HG03378 (cell line): ENCODE data around the gene CCN6.
"Not testable (repeated sequence)": the region's sequence is repeated elsewhere in the genome, so short reads cannot be mapped to it uniquely, and the experiment has no call there.

ENCODE experiments used
- ATAC-seq: cut with Tn5 transposase; IDR thresholded peaks from one replicate; pipeline ENCODE4 v1.9.1; 2021; ENCODE audit warnings: mild to moderate bottlenecking, moderate library complexity; ENCODE audit not compliant: unreplicated experiment

CCN6 gene

DNA sequence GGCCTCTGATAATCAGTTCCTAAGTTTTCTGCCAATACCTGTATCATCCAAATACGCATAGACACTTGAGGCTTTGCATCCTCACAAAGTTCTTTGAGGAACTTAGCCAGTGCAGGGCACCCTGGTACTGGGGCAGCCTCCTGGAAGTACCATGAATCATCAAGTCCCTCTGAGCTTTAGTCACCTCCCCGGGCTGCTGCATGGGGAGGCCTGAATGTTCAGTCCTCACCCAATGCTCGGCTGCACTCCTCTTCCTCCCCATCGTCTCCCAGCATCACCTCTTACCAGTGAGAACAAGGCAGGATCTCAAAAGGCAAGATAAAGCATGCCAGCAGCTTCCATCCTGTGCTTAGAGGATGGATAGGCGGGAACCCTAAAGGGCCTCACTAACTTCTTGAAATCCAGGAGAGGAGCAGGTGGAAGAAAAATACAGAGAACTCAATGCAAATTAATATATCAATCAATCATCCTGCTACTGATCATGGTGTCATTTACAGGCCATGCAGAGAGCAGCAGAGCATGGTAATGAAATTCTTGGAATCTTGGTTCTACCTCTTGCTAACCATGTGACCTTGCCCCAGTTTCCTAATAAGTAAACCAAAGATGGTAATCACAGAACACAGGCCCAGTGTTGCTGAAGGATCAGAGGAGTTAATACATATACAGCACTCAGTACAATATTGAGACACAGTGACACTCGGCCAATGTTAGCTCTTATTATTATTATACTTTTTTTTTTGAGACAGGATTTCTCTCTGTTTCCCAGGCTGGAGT lies 4.7 kb upstream of the CCN6 start:
- no peak for ATAC-seq

DNA sequence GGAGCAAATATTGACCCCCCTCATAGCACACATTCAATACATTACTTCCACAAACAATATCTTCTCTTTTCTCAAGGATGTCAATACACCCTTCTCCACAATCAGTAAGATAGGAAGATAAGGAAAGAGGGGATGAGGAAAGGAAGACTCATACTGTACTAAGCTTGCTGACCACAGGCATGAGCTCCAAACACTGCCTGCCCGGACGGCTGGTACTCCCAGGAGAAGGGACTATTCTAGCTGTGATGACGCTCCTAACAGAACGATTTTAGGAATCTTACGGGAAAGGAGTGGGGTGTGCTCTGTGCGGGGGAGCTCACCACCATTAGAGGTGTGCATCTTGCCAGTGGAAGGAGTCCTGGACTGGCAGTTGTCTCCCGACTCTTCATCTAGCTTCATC lies 3.9 kb upstream of the CCN6 start:
- no peak for ATAC-seq

DNA sequence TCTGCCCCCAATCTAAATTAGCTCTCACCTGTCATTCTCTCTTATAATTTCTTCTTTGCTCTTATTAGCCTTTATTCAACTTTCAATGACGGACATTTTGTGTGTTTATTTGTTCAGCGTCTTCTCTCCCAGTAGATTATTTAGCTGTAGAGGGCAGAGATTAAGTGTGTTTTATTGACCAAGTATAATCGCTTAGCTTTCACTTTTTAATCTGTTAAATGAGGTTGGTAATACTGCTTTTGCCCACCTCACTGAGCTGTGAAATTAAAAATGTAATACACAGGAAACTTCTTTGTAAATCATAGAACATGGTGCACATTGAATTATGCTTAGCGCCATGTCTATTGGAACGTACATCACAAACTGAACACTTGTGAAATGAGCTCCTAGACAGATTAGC lies 3.5 kb upstream of the CCN6 start:
- no peak for ATAC-seq

DNA sequence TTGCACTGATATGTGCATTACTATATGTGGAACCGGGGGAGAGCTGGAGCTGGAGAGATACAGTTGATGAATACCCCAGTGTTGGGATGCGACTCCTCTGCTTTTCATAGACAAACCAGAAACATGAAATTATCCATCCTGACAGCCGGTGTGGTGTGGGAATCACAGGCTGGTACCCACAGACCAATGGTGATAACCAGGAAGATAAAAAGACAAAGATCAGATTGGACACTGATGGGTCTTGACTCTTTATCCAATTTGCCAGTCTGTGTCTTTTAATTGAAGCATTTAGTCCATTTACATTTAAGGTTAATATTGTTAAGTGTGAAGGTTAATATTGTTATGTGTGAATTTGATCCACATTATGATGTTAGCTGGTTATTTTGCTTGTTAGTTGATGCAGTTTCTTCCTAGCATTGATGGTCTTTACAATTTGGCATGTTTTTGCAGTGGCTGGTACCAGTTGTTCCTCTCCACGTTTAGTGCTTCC lies 2.6 kb upstream of the CCN6 start:
- not testable (repeated sequence) for ATAC-seq

DNA sequence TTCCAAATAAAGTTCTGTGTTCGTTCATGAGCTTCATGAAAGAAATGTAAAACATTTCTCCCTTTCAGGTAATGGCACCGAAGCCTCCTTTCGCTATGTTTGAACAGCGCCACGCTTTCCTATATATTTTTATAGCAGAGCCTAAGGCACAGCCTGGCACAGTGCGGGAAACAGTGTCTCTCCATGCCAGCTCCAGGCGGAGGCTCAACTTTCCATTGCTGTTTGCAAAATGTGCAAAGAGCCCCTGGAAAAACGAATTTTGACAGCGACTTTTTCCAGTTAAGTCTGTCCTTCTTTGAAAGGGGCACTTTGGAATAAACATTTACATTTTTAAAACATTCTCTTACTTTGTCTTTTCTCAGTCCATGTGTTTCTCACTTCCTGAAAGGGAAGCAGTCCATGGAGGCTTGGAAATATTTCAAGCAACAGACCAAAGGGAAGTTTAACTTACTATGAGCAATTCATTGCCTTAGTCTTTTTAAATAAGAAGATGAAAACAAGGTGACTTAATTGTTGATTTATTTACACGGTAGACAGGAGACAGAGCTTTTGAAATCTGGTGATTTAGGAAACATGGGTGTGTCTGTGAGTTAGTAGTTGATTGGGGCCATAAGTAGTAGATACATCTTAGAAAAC lies 769 bp downstream of the CCN6 start:
- ATAC-seq: no peak

DNA sequence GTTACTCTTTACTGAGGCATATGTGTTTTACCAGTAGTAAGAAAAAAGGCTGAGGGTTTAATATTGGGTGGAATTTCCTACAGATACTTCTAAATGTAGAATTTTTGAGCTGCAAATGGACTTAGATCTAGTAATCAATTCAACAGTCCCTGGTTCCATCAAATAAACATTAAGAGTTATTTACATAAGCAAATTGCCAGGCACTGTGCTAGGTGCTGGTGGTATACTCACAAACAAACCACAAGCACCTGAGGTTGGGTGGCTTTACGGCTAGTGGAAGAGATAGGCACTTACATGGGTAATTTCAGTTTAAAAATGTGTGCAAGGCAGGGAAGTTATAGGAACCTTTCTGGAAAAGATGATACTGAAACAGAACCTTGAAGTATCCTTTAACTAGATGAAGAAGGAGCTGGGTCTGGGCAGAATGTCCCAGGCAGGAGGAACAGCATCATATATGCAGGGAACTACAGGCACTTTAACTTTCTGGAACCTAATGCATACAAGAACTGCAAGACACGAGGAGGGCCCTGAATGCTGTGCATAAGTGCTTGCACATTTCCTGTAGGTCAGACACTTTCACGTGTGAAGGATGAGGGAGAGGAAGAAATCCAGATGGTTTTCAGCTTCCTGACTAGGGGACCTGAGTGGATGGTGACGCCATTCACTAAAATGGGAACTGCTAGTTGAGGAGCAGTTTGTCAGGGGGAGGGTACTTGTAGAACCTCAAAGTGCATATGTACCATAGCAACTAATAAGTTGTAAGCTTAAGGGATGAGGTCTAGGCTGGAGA lies 4.5 kb downstream of the CCN6 start:
- ATAC-seq: no peak

DNA sequence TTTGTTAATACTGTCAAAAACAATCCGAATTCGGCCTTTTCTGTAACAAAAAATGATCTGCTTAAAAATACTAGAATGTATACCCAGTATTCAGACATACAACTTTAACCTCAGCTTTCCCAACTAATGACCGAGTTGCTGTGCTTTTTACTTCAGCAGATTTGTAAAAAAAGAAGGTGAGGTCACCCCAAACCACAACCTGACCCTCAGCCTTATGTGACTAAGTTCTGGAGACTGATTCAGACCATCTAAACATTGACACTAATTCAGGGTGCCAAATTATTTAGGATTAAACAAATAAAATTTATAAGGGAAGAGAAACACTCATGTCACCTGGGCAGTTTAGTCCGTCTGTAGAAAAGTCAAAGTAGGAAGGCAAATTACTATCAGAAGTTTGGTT lies 7.7 kb downstream of the CCN6 start:
- no peak for ATAC-seq

DNA sequence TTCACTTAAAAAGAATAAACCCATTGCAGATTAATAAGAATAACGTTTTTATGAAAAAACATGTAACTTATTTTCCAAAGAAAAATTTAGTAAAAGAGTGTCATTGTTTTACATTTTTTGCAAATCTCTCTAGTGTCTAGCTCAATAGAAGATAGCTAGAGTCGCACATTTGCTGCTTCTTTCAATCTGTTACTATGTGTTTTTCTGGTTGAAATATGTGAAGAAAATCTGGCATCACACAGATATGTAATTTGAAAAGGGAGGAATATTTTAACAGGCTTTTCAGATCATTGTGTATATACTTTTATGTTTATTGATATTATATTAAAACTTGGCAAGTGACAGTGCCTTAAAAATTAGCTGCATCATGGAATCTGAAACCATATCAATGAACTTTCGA lies 9.1 kb downstream of the CCN6 start:
- no peak for ATAC-seq

DNA sequence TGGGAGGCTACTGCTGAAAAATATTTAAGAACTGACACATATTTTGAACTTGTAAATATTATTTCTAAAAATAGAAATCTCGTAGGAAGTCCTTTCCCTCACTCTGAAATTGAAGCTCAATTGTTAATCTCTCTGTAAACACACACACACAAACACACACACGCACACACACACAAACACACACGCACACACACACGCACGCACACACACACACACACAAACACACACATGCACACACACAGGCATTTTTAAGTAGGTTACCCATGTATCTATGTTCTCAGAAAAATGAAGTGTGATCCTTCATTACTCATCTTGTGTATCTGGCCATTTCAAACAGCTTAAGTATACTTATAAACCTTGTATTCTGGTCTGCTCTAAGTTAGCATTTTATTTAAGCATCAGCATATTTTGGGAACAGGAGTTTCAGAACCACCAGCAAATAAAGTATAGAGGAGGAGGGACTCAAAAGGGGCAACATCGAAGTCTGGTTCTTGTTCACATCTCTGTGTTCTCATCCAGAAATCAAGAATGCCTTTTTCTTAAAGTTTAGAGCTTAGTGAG lies 11.6 kb downstream of the CCN6 start:
- ATAC-seq: no peak

DNA sequence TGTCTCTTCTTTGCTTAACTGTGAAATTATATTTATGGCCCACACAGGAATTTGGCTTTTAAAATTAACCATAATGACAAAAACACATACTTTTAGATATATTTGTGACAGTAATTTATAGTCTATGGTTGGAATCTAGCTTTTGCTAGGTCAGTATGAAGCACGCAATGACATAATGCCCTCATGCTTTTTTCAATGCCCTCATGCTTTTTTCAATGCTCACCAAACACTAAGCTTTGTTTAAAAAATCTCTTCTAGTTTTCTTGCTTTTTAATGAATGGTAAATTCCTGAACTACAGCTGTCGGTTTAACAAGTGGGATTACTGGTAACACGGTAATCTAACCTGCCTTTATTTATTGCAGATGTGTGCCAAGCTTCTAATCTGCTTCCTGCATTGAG lies 12.7 kb downstream of the CCN6 start:
- ATAC-seq: no peak

DNA sequence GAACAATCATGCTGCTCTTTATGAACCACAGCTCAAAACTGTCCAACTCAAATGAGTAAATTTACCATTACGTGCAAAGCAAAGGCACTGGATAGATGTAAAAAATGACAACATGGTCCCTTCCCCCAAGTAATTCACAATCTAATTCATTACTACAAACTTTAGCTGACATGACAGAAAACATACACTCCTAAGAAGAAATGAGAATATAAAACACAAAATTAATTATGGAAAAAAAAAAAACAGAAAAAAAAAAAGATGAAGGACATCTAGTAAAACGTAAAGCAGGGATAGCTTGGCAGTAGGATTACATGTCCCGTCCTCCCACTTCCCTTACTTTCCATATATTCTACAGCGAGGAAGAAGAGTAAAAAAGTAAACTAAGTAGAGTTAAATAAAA lies 27.7 kb downstream of the CCN6 start:
- no peak for ATAC-seq

DNA sequence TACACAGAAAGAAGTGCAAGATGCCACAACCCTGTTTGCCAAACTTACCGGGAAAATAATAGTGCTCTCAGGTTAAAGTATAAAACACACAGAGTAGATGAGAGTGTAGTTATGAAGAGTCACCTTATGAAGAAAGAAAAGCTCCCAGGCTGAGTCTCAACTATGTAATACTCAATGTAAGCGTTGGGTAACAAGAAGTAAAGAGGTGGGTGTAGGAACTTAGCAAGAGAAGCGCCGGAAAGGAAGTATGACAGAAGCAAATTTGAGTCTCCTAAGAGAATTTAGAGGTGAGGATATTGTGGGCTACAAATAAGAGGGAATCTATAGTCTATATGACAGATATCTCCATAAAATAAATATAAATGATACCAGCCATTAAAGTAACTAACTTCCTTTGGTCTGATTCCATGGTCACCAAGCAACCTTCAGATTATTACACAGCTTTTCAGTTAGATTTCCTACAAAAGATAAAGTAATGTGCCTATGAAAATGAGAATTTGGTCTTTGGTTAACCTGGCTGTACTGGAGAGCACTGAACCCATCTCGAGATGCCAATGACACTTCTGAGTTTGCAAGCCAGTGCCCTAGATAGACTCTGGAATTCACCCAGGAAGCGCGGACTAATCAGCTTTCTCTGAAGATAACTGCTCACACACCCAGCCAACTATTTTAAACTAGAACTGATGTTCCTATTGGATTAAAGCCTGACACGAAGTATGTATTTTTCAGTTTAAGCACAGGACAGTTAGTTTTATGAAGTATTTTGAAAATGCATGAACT lies 31.6 kb downstream of the CCN6 start:
- ATAC-seq: no peak

DNA sequence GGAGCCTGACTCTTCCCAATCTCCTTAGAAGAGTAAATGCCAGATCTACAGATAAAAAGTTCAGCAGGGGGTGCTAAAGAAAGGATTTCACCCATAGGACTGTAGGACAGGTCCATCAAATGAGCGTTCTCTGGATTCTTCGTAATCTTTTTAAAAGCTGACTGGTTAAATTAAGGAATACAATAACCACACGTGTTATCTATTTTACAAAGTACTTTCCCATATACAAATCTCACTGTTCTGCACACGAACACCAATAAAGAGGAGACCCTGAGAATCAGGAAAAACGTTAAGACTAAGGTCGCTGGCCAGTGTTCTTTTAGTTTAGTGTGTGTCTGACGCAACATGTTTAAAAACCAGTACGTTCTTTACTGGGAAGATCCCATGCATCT lies 32.8 kb downstream of the CCN6 start:
- peak; percentile 32 for ATAC-seq

DNA sequence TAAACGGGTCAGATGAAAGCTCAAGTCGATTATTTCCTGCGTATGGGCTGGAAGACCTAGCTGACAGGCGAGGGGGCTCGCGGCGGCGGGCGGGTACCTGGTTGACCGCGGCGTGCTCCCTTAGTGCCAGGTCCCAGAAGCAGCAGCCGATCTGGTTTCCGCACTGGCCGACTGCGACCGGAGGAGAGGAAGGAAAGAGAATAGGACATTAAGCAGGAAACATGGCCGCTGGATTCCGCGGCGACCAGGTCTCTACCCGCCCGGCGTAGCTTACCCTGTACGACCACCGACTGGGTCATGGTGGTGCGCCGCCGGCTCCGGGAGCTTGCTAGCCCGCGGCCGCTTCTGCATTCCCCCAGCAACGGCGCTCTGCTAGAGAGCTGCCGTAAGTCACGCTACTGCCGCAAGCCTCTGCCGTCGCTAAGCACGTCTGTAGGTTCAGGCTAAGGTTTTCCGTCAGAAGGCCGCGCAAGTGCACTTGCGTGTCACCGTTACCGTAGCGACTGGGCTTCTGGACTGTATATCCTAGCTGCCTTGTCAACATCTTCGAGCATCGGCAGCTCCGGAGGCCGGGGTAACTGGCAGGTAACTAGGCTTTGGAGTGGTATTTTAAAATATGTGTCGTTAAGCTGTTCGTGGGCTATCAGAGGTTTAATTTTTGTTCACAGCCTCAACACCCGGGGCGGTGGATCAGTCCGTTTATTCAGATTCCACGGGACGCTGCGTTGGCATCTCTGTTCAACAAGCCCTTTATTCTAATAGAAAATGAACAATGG lies 33.4 kb downstream of the CCN6 start, which contains the start of the genes FAM229B and TUBE1:
TSS of gene FAM229B (plus strand) at position 456 of the 776 bp plus-strand sequence. CDS start 11,693 bp downstream, outside the sequence.
TSS of gene TUBE1 (minus strand) at position 347 of the 776 bp plus-strand sequence. CDS start at position 299, 48 bp downstream.
- ATAC-seq: peak; percentile 96

DNA sequence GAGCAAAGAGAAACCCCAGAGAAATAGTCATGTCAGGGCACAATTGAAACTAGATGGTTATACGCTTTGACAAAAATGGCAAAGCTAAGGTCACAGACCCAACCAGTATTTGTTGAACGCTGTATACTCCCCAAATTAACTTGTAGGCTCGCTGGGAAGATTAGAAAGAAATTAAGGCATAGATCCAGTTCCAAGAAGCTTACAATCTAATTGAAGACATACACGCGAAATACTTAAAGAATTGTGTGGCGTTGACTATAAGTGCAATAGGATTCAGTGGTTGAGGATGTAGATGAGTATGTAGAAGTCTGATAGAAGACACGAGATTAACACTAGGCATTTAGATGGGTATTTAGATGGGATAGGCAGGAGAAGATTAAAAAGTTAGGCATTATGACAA lies 34.0 kb downstream of the CCN6 start:
- ATAC-seq: no peak

DNA sequence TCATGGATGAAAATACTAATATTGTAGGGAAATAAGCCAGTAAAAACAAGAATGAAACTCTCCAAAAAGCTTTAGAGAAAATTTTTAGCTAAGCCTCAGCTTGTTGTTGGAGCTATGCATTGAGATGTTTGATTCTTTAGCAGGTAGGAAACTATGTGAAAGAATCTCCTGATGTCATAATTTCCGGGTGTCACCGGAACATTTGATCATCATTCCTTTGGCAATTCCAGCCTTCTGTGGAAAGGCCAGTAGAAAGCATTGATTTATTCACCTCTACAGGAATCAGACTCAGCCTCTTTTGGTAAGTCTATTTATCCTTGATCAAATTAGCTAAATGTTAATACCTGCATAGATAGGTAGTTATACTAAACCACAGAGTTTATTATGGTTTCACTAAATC lies 43.0 kb downstream of the CCN6 start:
- no peak for ATAC-seq

DNA sequence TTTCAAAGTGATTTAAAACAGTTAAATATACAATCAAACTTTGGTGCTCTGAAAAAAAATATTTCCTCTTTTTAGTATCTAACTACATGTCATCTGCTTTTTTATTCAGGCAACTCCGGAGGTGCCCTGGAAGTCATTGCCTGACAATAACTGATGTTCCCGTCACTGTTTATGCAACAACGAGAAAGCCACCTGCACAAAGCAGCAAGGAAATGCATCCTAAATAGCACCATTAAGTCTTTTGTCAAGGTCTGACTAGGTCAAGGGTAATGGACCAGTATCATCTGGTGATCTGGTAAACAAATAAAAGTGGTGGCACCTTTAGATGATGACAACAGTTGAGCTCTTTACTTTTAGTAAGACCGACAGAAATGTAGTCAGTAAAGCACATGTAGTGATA lies 46.7 kb downstream of the CCN6 start:
- no peak for ATAC-seq

DNA sequence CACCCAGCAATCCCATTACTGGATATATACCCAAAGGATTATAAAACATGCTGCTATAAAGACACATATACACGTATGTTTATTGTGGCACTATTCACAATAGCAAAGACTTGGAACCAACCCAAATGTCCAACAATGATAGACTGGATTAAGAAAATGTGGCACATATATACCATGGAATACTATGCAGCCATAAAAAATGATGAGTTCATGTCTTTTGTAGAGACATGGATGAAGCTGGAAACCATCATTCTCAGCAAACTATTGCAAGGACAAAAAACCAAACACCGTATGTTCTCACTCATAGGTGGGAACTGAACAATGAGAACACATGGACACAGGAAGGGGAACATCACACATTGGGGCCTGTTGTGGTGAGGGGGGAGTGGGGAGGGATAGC lies 52.1 kb downstream of the CCN6 start:
- ATAC-seq: not testable (repeated sequence)

DNA sequence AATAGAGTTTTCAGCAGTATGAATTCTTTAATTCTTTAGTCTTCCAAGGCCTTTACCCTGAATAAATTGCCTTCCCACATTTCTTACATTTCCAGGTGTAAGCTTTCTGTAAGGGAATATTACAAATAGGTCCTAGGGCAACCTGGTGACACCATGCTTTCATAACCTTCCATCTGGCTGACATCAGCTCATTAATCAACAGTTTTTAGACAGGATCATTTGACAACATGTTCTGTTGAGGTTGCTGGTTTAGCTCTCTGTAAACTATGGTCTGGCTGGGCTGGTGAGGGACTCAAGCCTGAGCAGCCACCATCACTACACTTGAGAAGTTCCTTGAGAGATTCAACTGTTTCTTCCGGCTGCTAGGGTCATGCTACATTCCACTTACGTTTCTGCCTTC lies 52.7 kb downstream of the CCN6 start:
- no peak for ATAC-seq

DNA sequence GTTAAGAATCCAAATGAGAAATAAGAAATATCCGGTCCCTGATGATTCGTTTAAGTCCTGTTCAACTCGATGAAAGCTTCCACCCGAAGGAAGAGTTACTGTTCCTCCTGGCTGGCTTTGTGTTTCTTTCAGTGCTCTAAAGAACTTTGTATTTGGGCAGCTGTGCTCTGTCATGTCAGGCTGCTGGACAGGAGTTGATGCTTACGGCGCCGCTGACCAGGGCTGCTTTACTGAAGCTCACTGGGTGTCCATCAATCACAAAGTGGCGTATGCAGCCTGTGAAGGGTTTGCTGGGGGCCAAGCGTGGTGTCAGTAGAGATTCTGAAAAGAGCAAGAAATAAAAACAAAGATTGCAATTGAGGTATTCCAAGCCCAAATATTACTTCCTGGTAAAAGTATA lies 55.4 kb downstream of the CCN6 start:
- ATAC-seq: no peak
